Astrocyte (in vitro differentiated cells and primary cell): ENCODE data around the gene MYOCD. TPM values are rescaled to one million over a fixed set of nuclear protein-coding genes. Genes with fewer than 3 reads are reported as not detected.

Experiments
- DNase-seq: peaks from one replicate; pipeline ENCODE4 v3.0.0-alpha.2; 2010; ENCODE audit warnings: low read depth
- FAIRE-seq: peaks from 2 replicates; lab custom pipeline; 2011; peaks lifted over from hg19 to GRCh38; lab: Jason Lieb, UNC
- H2AFZ ChIP-seq: 2 replicates; pipeline ENCODE4 v1.6.0; 2012; ENCODE audit warnings: low read depth, low read length, inconsistent platforms
- H3K27ac ChIP-seq: 2 replicates; pipeline ENCODE4 v1.5.1; 2011; ENCODE audit warnings: low read depth, low read length, inconsistent platforms
- H3K27me3 ChIP-seq: 2 replicates; pipeline ENCODE4 v1.6.0; 2011; ENCODE audit warnings: low read length, inconsistent platforms; ENCODE audit not compliant: insufficient read depth
- H3K36me3 ChIP-seq: 2 replicates; pipeline ENCODE4 v1.5.1; 2011; ENCODE audit warnings: low read length, inconsistent platforms; ENCODE audit not compliant: insufficient read depth
- H3K4me1 ChIP-seq: 2 replicates; pipeline ENCODE4 v1.5.1; 2011; ENCODE audit warnings: low read length, inconsistent platforms; ENCODE audit not compliant: insufficient read depth
- H3K4me2 ChIP-seq: 2 replicates; pipeline ENCODE4 v1.6.0; 2012; ENCODE audit warnings: low read length, inconsistent platforms
- H3K4me3 ChIP-seq: 2 replicates; pipeline ENCODE4 v1.5.1; 2011; ENCODE audit warnings: low read depth, mild to moderate bottlenecking, low read length, inconsistent platforms; ENCODE audit not compliant: insufficient read depth
- H3K79me2 ChIP-seq: 2 replicates; pipeline ENCODE4 v1.6.0; 2012; ENCODE audit warnings: mild to moderate bottlenecking, low read length, inconsistent platforms; ENCODE audit not compliant: insufficient read depth
- H3K9ac ChIP-seq: 2 replicates; pipeline ENCODE4 v1.6.0; 2012; ENCODE audit warnings: mild to moderate bottlenecking, low read length, inconsistent platforms
- H3K9me3 ChIP-seq: 2 replicates; pipeline ENCODE4 v1.5.1; 2012; ENCODE audit warnings: low read depth, mild to moderate bottlenecking, low read length, inconsistent platforms; ENCODE audit not compliant: insufficient read depth
- H4K20me1 ChIP-seq: 2 replicates; pipeline ENCODE4 v1.6.0; 2012; ENCODE audit warnings: low read length, inconsistent platforms; ENCODE audit not compliant: insufficient read depth
- H3K27ac Mint-ChIP-seq: one replicate; pipeline ENCODE4 v1.8.0; 2021; ENCODE audit warnings: mild to moderate bottlenecking, mixed read lengths; ENCODE audit not compliant: unreplicated experiment
- H3K27me3 Mint-ChIP-seq: one replicate; pipeline ENCODE4 v1.8.0; 2021; ENCODE audit warnings: low read depth, mixed read lengths; ENCODE audit not compliant: unreplicated experiment
- H3K36me3 Mint-ChIP-seq: one replicate; pipeline ENCODE4 v1.8.0; 2021; ENCODE audit warnings: low read depth, mixed read lengths; ENCODE audit not compliant: unreplicated experiment
- H3K4me1 Mint-ChIP-seq: one replicate; pipeline ENCODE4 v1.8.0; 2021; ENCODE audit warnings: low read depth, mixed read lengths; ENCODE audit not compliant: unreplicated experiment
- H3K4me3 Mint-ChIP-seq: one replicate; pipeline ENCODE4 v1.8.0; 2021; ENCODE audit warnings: mild to moderate bottlenecking, moderate library complexity, mixed read lengths; ENCODE audit not compliant: unreplicated experiment
- H3K9me3 Mint-ChIP-seq: one replicate; pipeline ENCODE4 v1.8.0; 2021; ENCODE audit warnings: mild to moderate bottlenecking, mixed read lengths; ENCODE audit not compliant: unreplicated experiment
- CTCF ChIP-seq: IDR thresholded peaks from 2 replicates; pipeline ENCODE4 v1.5.1; 2011; ENCODE audit warnings: low read depth, mild to moderate bottlenecking, inconsistent platforms, low read length, moderate library complexity; ENCODE audit not compliant: insufficient read depth
- EZH2 ChIP-seq: IDR thresholded peaks from 2 replicates; pipeline ENCODE4 v1.6.1; 2012; ENCODE audit warnings: mild to moderate bottlenecking, low read length, inconsistent platforms; ENCODE audit not compliant: insufficient read depth
- total RNA-seq: library from RNA; stranded (reverse); gene quantifications from 2 replicates; pipeline ENCODE4 v1.2.1, GENCODE V29; 2021

The MYOCD gene
- total RNA-seq, 1 donor from 2014 or later = 2.8 TPM

GRCh38 chr17:12743046-12743445, 77.4 kb downstream of the MYOCD start:
- Histone ChIP-seq H3K4me1 (peaks cover 12% of the 10 kb centered on the region), H3K9ac (no peak overlapping the region), H3K27me3 (peaks cover 2% of the 10 kb centered on the region), H3K79me2 (no peaks in the 10 kb centered on the region), H3K4me3 (no peak overlapping the region), H2AFZ (no peak overlapping the region), H4K20me1 (no peaks in the 10 kb centered on the region), H3K4me2 (no peak overlapping the region), H3K36me3 (no peaks in the 10 kb centered on the region), H3K27ac (no peak overlapping the region), H3K9me3 (no peaks in the 10 kb centered on the region)
- TF ChIP-seq EZH2 (no peak), CTCF (no peak)
- no peaks in the 10 kb centered on the region for H3K36me3 Mint-ChIP-seq
- no peaks in the 10 kb centered on the region for H3K9me3 Mint-ChIP-seq
- no peak overlapping the region for H3K4me3 Mint-ChIP-seq
- FAIRE-seq (no peak), DNase-seq (no peak)
- H3K4me1 Mint-ChIP-seq = peaks cover 9% of the 10 kb centered on the region
- no peak overlapping the region for H3K27ac Mint-ChIP-seq
- peaks cover 7% of the 10 kb centered on the region for H3K27me3 Mint-ChIP-seq

- no peak for TF ChIP-seq CTCF
- TF ChIP-seq EZH2 = no peak
- Histone ChIP-seq H4K20me1 (no peaks in the 10 kb centered on the region), H3K4me3 (no peak overlapping the region), H3K27ac (no peak overlapping the region), H2AFZ (no peak overlapping the region), H3K36me3 (no peaks in the 10 kb centered on the region), H3K9me3 (no peaks in the 10 kb centered on the region), H3K4me2 (no peak overlapping the region), H3K79me2 (no peaks in the 10 kb centered on the region), H3K4me1 (peaks cover 12% of the 10 kb centered on the region), H3K9ac (no peak overlapping the region), H3K27me3 (peaks cover 2% of the 10 kb centered on the region)
- Mint-ChIP-seq H3K27ac (no peak overlapping the region), H3K27me3 (peaks cover 3% of the 10 kb centered on the region), H3K36me3 (no peaks in the 10 kb centered on the region), H3K4me1 (peaks cover 9% of the 10 kb centered on the region), H3K4me3 (no peak overlapping the region), H3K9me3 (no peaks in the 10 kb centered on the region)
- FAIRE-seq (no peak), DNase-seq (no peak)
Measured at GRCh38 chr17:12744298-12744697, 78.6 kb downstream of the MYOCD start.

- no peak overlapping the region for H2AFZ ChIP-seq
- no peaks in the 10 kb centered on the region for H4K20me1 ChIP-seq
- H3K36me3 ChIP-seq = no peaks in the 10 kb centered on the region
- Mint-ChIP-seq H3K9me3 (no peaks in the 10 kb centered on the region), H3K36me3 (no peaks in the 10 kb centered on the region), H3K27me3 (peaks cover 3% of the 10 kb centered on the region), H3K4me1 (peaks cover 9% of the 10 kb centered on the region), H3K27ac (no peak overlapping the region), H3K4me3 (no peak overlapping the region)
- DNase-seq (no peak), FAIRE-seq (no peak)
- no peaks in the 10 kb centered on the region for H3K79me2 ChIP-seq
- TF ChIP-seq CTCF (no peak), EZH2 (no peak)
- H3K4me2 ChIP-seq = no peak overlapping the region
- no peak overlapping the region for H3K9ac ChIP-seq
- H3K4me3 ChIP-seq = no peak overlapping the region
- H3K27ac ChIP-seq = no peak overlapping the region
- no peaks in the 10 kb centered on the region for H3K27me3 ChIP-seq
- peaks cover 12% of the 10 kb centered on the region for H3K4me1 ChIP-seq
- no peaks in the 10 kb centered on the region for H3K9me3 ChIP-seq
Measured at GRCh38 chr17:12744786-12745185, 79.1 kb downstream of the MYOCD start.
